ENCODE results near the gene AKT1.

Gene AKT1

DNA sequence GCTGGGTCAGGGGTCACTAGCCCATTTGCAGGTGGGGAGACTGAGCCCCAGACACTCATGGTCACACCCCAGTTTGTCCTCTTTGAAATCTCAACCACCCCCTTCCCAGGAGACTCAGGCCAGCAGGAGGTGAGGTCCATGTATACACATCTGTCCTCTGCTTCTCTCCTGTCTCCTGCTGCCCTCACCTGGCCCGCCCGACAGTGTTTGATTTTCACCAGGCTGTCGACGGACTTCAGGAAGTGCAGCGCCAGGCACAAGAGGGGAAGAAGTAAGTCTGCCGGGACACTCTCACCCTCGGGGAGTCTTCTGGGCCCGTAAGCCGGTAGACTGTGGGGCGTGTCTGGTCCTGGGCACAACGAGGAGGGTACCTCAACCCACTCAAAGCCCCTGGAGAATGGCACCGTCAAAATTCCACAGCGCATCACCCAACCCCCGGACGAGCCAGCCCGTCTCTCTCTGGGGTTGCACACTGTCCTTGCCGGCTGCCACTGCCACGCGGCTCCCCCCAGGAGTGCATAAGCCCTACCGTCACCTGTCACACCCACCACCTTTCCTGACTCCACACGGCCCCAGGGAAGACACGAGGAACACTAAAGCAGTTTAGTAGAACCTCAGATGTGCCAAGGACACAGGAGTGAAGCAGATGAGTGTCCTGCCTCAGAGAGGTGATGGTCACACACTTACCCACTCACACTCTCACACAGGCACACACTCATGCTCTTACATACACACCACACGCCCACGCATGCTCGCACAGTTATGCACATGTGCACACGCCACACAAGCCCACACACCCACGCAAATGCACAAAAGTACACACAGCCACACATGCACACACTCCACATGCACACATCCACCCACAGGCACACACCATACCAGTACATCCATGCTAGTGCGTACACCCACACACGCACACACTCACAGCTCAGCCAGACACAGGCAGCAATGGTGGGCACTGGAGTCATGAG is 55.7 kb downstream of the AKT1 start:
- Histone ChIP-seq H3K27ac (ENCODE audit: low read length) (no peak overlapping the region), H3K4me3 (ENCODE audit: low read length) (no peak overlapping the region), H3K79me2 (ENCODE audit: low read length) (no peaks in the 10 kb centered on the region), H4K20me1 (ENCODE audit: insufficient read depth, low read length) (no peaks in the 10 kb centered on the region), H3K4me1 (ENCODE audit: low read length) (no peaks in the 10 kb centered on the region), H3K27me3 (ENCODE audit: low read depth, low read length) (no peaks in the 10 kb centered on the region), H3K4me2 (ENCODE audit: low read length) (no peak overlapping the region), H2AFZ (ENCODE audit: low read depth, low read length) (no peak overlapping the region), H3K9me3 (ENCODE audit: insufficient read depth, low read length) (no peaks in the 10 kb centered on the region), H3K36me3 (replicated peaks; ENCODE audit: low read depth, low read length) (no peaks in the 10 kb centered on the region), H3K9ac (ENCODE audit: low read length) (no peak overlapping the region)
- TF ChIP-seq EZH2phosphoT487 (IDR thresholded peaks at IDR 0.05; ENCODE audit: low read depth): no peak
- TF ChIP-seq CTCF (IDR thresholded peaks at IDR 0.05; ENCODE audit: low read depth, low read length): no peak

DNA sequence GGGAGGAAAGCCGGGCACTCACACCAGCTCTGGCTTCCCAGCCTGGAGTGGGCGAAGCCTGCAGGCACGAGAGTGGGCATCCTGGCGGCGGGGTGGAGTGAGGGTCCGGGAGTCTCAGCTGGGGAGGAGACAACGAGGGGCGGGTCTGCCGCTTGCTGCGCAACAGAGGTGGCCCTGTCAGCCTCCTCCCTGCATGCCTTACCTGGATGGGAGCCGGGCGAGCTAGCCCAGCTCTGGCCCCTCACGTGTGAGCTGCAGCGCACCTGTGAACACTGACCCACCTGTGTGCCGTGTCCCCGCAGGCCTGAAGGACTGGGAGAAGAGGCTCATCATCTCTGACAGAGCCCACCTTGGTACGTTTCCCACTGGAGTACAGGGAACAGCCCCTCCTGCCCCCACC is 56.5 kb downstream of the AKT1 start:
- Histone ChIP-seq H4K20me1 (ENCODE audit: insufficient read depth, low read length) (no peaks in the 10 kb centered on the region), H3K36me3 (replicated peaks; ENCODE audit: low read depth, low read length) (no peaks in the 10 kb centered on the region), H3K27me3 (ENCODE audit: low read depth, low read length) (no peaks in the 10 kb centered on the region), H3K4me2 (ENCODE audit: low read length) (no peak overlapping the region), H3K27ac (ENCODE audit: low read length) (no peak overlapping the region), H2AFZ (ENCODE audit: low read depth, low read length) (no peak overlapping the region), H3K4me3 (ENCODE audit: low read length) (no peak overlapping the region), H3K4me1 (ENCODE audit: low read length) (no peaks in the 10 kb centered on the region), H3K79me2 (ENCODE audit: low read length) (no peaks in the 10 kb centered on the region), H3K9ac (ENCODE audit: low read length) (no peak overlapping the region), H3K9me3 (ENCODE audit: insufficient read depth, low read length) (no peaks in the 10 kb centered on the region)
- TF ChIP-seq CTCF (IDR thresholded peaks at IDR 0.05; ENCODE audit: low read depth, low read length) (no peak), EZH2phosphoT487 (IDR thresholded peaks at IDR 0.05; ENCODE audit: low read depth) (no peak)

- H3K79me2 ChIP-seq (ENCODE audit: low read length): no peaks in the 10 kb centered on the region
These were observed 57.1 kb downstream of the AKT1 start for GRCh38 chr14:104738375-104739019.

More at GRCh38 chr14:104738375-104739019, 57.1 kb downstream of the AKT1 start:
- Histone ChIP-seq H3K4me2 (ENCODE audit: low read length) (no peak overlapping the region), H4K20me1 (ENCODE audit: insufficient read depth, low read length) (no peaks in the 10 kb centered on the region), H3K36me3 (replicated peaks; ENCODE audit: low read depth, low read length) (no peaks in the 10 kb centered on the region), H3K27me3 (ENCODE audit: low read depth, low read length) (no peaks in the 10 kb centered on the region), H3K9ac (ENCODE audit: low read length) (no peak overlapping the region), H3K9me3 (ENCODE audit: insufficient read depth, low read length) (no peaks in the 10 kb centered on the region), H3K27ac (ENCODE audit: low read length) (no peak overlapping the region), H3K4me1 (ENCODE audit: low read length) (no peaks in the 10 kb centered on the region), H2AFZ (ENCODE audit: low read depth, low read length) (no peak overlapping the region), H3K4me3 (ENCODE audit: low read length) (no peak overlapping the region)
- no peak for TF ChIP-seq CTCF (IDR thresholded peaks at IDR 0.05; ENCODE audit: low read depth, low read length)
- TF ChIP-seq EZH2phosphoT487 (IDR thresholded peaks at IDR 0.05; ENCODE audit: low read depth): no peak

All from OCI-LY3 (cell line).